HG02852 (cell line): ENCODE measurements around the gene FAM120B.

Experiments
- ATAC-seq: cut with Tn5 transposase; IDR thresholded peaks from one replicate; pipeline ENCODE4 v1.9.1; 2021; ENCODE audit warnings: mild to moderate bottlenecking, moderate library complexity; ENCODE audit not compliant: unreplicated experiment

FAM120B gene

GRCh38 chr6:170451762-170452651 is 145.4 kb downstream of the FAM120B start:
- ATAC-seq = no peak

- no peak for ATAC-seq
Observed at GRCh38 chr6:170452767-170453545, 146.4 kb downstream of the FAM120B start.

GRCh38 chr6:170453586-170454511 is 147.3 kb downstream of the FAM120B start:
- no peak for ATAC-seq

- ATAC-seq = no peak
Observed at GRCh38 chr6:170454512-170455285, 148.1 kb downstream of the FAM120B start.

GRCh38 chr6:170455335-170455979 is 148.9 kb downstream of the FAM120B start:
- no peak for ATAC-seq

- no peak for ATAC-seq
Observed at GRCh38 chr6:170456334-170456733, 149.8 kb downstream of the FAM120B start.
